SH-SY5Y (cell line): ENCODE data around the gene SAPCD1.

ENCODE experiments used
- GATA2 ChIP-seq: IDR thresholded peaks from 2 replicates; pipeline ENCODE4 v1.6.1; 2011; ENCODE audit warnings: mild to moderate bottlenecking, low read depth, low read length
- GATA3 ChIP-seq: IDR thresholded peaks from 2 replicates; pipeline ENCODE4 v1.6.1; 2011; ENCODE audit warnings: low read depth, mild to moderate bottlenecking, low read length, moderate library complexity

The SAPCD1 gene

DNA sequence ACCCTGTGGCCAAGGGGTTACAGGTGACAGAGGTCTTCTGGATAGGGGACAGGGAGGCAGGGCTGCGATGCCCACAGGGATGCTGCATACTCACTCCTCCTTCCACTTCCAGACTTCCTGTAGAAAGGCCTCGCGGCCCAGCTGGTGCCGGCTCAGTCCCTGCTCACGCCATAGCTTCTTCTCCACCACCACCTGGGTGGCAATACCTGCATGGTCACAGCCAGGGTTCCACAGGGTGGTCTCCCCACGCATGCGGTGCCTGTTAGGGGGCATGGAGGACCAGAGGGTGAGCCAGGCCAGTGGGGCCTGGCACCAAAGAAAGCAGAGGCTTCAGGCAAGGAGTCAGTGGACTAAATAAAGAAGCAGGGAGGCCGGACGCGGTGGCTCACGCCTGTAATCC lies 23.0 kb downstream of the SAPCD1 start:
- TF ChIP-seq GATA3: no peak
- TF ChIP-seq GATA2: no peak

DNA sequence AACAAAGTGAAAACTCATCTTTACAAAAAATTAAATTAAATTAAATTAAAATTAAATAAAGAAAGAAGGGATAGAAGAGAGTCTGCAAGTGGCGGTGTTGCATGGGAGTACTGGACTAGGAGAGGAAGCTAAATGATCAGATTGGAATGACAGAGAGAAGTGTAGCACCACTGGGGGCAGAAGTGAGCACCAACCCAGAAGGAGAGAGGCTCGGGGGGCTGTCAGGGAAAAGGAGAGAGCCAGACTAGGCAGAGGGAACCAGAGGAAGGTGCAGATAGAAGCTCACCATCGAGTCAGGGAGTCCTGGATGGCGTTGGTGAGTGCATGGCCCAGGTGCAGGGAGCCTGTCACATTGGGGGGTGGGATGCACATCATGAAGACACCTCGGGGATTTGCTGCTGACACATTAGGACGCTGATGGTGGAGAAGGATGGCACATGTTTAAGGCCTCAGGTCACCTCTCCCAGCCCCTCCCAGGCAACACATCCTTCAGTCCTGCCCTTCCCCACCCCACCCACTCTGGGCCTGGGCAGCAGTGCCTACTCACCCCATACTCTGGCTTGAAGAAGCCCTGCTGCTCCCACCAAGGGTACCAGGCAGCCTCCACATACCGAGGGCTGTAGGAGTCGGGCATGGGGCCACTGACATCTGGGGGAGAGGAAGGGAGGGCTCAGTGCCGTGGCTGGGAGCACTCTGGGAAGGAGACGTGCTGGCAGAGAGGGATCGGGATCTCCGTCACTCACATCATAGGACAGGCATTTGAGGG lies 29.1 kb downstream of the SAPCD1 start:
- no peak for TF ChIP-seq GATA2

DNA sequence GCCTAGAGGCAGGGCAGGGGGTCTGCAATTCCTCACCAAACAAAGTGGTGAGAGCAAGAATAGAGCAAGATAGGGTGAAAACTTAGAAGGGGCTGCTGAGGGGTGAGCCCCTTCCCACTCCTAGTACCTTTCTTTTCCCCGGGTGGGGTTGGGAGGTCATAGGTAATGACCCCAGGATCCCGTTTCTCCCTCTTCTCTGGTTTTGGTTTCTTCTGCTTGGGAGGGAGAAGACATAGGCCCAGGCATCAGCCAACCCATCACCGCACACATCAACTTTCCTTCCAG lies 29.6 kb downstream of the SAPCD1 start:
- no peak for TF ChIP-seq GATA2
- TF ChIP-seq GATA3: no peak

DNA sequence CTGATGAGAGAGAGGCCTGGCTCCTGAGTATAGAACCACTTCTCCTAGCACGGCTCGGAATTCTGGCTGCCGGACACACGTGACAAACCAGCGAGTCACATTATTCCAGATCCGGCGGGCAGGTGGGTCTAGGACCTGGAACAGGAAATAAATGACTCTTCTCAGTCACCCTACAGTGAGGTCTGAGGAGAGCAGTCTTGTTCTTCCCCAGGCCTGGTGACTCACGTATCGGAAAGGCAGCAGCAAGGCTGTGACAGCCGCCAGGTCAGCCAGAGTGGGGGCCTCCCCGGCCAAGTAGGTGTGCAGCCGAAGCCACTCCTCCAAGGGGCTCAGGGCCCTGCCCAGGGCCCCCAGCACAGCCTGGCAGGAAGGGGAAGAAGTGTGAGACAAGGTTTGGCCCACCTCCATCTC lies 30.3 kb downstream of the SAPCD1 start:
- TF ChIP-seq GATA2 (no peak), GATA3 (no peak)

DNA sequence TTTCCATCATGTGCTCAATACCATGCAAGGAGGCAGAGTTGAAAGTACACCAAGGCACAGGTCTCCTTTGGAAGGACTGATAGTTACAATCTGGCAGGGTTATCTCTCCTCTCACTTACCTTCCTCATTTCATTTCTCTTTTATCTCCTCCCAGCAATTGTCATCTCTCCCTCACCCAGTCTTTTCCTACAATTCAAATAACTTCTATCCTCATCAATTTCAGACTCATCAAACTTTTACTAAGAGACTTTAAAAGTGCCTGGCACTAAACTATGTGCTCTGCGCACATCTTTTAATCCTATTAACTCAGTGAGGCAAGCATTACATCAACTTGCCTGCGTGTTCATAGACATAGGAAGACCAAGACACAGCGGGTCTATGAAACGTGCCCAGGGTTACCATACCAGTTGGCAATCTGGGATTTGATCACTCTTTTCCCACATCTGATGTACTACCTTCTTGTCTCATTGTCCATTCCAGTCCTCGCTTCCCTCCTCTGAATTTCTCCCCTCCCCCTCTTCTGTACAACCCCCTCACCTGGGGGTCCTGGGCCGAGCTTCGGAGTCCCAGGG lies 31.9 kb downstream of the SAPCD1 start:
- TF ChIP-seq GATA2: no peak
- TF ChIP-seq GATA3: no peak

DNA sequence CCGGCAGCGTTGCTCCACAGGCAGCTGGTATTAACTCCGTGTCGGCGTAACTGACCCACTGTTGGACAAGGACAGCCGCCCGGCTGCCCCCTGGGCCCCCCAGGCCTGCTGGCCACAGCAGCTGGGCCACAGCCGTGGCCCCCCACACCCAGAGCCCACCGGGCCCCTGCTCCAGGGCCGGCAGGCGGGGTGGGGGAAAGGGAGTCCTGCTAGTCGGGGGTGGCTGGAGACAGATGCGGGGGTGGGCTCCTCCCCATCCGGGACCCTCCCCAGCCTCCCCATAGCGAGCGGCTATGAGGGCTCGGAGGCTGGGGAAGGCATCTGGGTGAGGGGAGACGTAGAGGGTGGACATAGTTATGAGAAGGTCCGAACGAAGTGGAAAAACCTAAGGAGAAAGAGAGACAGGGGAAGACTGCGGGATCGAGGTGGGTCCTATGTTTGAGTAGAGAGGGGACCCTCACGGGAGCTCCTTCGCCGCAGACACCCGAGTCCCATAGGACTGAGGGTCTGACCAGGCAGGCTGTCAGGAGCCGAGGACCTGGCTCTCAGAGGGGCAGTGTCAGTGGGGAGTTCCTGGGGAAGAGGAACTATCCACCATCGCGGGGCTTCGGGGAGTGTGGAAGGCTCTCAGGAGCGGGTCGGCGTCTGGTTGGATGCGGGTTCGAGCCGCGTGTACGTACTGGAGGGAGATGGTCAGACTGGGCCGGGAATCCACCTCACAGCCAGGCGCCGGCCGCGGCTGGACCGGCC lies 32.6 kb downstream of the SAPCD1 start:
- no peak for TF ChIP-seq GATA3
- no peak for TF ChIP-seq GATA2

DNA sequence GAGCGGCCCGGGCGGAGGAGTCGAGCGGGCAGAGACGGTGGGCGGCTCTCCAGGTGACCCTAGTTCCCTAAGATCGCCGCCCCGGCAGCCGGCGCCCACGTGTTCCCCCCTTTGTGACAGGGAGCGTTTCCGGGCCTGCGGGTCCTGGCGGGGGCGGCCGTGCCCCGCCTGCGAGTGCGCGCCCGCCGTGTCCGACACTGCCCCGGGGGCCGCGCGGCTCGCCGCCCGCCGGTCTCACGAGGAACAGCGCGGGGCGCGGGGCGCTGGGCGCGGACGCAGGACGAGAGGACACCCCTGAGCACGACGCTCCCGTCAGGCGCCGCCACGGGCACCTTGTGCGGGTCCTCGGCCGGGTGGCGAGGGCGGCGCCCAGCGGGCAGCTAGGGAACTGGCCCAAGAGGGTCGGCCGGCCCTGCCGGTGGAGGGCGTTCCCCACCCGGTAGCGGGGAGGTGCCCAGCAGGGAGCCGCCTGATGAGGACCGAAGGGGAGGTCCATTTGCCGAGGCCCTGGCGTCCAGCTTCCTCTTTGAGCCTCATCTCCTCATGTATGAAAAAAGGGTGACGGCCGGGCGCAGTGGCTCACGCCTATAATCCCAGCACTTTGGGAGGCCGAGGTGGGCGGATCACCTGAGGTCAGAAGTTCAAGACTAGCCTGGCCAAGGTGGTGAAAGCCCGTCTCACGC lies 33.3 kb downstream of the SAPCD1 start, which contains the start of gene VARS1:
Gene VARS1, minus strand, starts transcription at position 137 of the 683 bp plus-strand sequence. CDS start 535 bp downstream, outside the sequence.
- TF ChIP-seq GATA3: no peak
- no peak for TF ChIP-seq GATA2

DNA sequence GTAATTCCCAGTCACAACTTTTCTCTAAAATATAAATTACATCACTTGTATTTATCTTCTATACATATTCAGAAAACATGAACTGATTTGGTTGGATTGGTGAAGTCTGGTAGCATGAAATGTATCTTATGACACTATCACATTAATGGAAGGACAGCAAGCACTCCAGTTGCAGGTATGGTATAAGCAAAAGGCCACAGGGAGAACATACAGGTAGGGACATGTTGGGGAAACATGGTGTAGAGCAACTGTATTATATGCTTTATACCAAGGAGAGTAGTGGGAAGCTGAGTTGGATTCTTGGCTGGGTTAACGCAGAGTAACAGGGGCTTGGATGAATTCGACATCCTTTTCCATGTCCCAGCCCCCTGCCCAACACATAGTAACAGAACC lies 34.5 kb downstream of the SAPCD1 start:
- TF ChIP-seq GATA3 (no peak), GATA2 (no peak)

DNA sequence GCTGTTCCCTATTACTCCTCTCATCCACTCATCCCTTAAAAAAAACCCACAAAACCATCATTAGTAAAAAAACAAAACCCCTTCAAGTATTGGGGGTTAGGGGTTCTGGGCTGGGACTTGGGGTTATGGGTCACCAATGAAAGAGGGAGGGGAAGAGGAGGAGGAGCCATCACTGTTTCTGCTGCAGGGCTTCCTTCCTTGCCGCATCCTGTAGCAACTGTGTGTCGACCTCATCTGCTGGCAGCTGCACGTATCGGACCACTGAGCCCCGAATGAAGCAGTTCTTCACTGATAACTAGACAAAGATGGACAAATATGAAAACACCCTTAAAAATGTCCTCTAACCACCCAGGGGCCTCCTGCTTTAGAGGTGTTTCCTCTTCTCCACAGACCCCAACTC lies 35.1 kb downstream of the SAPCD1 start:
- TF ChIP-seq GATA2: no peak
- TF ChIP-seq GATA3: no peak

DNA sequence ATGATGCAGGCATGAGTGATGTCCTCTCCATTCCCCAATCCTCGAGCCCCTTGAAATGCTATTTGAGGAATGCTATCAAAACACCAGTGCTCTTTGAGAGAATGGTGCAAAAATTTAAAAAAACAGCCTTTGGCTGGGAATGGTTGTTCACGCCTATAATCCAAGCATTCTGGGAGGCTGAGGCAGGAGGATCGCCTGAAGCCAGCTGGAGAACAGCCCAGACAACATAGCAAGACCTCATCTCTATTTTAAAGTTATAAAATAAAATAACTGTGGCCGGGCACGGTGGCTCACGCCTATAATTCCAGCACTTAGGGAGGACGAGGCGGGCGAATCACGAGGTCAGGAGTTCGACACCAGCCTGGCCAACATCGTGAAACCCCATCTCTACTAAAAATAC lies 37.3 kb downstream of the SAPCD1 start:
- TF ChIP-seq GATA3 (no peak), GATA2 (no peak)

DNA sequence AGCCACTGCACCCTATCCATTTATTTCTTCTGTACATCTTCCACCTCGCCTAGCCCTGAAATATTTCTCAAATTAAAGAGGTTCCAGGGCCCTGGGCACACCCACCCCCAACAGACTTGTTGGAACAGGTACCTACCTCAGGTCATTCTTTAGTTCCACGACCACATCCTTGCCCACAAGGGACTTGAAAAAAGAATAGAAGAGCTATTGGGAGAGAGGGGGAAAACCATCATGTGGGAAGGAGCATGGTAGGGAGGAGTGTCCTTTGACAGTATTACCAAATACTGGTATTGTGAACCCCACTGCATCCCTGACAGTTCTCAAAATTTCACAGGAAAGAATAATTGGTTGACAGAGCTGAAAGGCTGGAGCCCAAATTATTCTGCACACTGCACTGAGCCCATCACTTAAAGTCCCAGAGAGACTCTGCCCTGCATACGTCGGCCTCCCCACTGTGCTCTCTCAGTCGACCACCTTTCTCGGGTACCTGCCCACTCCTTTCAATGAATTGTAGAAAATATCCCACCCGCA lies 43.5 kb downstream of the SAPCD1 start:
- TF ChIP-seq GATA2: no peak

DNA sequence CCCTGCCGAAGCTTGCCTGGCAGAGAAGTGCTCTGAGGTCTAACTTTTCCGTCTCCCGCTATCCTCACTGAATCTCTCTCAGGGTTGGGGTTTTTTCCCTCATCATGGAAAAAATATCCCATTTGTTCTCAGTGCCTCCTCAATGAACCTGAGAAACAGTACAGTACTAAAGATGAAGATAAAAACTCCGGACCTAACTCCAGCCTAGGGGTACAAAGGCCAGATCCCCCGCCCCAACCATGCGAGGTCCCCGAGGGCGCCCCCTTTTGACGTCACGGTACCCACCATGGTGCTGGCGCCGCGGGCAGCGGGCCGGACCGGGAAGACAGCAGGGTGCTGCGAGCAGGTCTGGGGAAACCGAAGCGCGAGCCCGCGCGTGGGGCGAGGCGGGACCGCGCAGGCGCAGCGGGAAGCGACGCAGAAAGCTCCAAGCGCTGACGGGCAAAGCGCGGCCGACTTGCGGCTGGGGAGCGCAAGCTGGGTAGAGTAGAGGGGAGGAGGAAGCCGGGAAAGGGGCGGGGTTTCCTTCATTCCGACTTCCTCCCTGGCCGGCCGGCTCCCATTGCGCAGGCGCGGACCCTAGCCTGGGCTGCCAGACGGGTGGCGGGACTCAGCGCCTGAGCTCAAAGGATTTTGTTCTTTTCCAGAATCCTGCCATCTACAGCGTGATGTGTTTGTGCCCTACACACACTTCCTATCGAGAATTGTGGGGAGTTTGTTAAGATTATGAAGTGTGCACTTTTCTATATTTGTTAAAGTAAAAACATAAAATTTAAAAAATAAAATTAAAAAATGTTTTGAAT lies 44.2 kb downstream of the SAPCD1 start, which contains the start of gene LSM2:
Gene LSM2, minus strand, starts transcription at position 497 of the 803 bp plus-strand sequence. Its CDS starts 209 bp downstream, at position 288.
- no peak for TF ChIP-seq GATA3
- TF ChIP-seq GATA2: 0 out of 2 replicates have a peak, but pooled peaks have one; percentile 13

DNA sequence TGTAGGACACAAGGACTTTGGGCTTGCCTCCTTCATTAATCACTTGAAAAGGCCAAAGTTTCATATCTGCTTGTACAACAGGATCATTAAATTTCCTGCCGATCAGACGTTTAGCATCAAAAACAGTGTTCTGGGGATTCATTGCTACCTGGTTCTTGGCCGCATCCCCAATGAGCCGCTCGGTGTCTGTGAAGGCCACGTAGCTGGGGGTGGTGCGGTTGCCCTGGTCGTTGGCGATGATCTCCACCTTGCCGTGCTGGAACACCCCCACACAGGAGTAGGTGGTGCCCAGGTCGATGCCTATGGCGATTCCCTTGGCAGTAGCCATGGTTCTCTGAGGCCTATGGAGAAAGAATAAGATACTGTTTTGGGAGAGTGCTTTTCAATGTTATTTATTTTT lies 49.2 kb downstream of the SAPCD1 start:
- TF ChIP-seq GATA2: no peak
